Measurements from ENCODE around the gene SH2D2A.

- TF ChIP-seq EZH2 (IDR thresholded peaks at IDR 0.05; ENCODE audit: low read depth) = no peak
- TF ChIP-seq CTCF (conservative IDR thresholded peaks at IDR 0.05) = no peak
Measured at GRCh38 chr1:156845055-156845952, 28.7 kb upstream of the SH2D2A start.

Measured in PC-9 (cell line).